Fibroblast of skin of left quadriceps (primary cell): ENCODE data around the gene HOXB6.

Source experiments
- DNase-seq, 2 experiments: peaks; one replicate each; pipeline ENCODE4 v3.0.0-alpha.2; 2013; ENCODE audit warnings: low read depth in 2 of 2

The HOXB6 gene

DNA sequence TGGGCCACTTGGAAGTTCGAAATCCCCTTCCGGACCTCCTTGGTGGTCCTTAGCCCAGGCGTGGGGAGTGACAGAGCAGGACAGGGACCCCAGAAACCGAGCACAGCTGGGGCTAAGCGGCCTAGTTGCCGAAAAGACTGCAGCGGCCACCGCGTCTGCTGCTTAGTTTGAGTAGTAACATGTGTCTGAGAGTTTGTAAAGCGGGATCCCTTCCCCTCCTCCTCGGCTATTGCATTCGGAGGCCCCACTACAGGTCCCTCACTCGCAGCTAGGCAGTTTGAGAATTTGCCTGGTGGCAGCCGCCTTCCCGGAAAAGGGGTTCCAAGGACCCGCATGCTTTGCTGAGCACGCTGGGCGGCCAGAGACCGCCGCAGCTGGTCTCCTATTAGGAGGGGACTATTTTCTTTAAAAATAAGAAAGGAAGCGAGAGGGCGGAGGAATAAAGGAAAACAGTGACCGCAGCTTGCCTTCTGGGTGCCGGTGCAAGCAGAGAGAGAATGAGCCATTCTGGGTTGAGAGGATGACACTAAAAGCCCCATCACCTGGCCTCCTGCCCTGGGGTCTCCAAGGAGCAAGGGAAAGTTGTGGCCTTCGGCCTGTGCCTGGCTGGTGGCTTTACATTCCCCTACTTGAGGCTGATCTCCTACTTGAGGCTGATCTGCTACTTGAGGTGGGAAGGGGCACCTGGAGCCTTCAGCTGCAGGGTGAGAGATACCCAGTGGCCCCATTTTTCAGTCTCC lies 10.1 kb downstream of the HOXB6 start:
- DNase-seq = no peak

DNA sequence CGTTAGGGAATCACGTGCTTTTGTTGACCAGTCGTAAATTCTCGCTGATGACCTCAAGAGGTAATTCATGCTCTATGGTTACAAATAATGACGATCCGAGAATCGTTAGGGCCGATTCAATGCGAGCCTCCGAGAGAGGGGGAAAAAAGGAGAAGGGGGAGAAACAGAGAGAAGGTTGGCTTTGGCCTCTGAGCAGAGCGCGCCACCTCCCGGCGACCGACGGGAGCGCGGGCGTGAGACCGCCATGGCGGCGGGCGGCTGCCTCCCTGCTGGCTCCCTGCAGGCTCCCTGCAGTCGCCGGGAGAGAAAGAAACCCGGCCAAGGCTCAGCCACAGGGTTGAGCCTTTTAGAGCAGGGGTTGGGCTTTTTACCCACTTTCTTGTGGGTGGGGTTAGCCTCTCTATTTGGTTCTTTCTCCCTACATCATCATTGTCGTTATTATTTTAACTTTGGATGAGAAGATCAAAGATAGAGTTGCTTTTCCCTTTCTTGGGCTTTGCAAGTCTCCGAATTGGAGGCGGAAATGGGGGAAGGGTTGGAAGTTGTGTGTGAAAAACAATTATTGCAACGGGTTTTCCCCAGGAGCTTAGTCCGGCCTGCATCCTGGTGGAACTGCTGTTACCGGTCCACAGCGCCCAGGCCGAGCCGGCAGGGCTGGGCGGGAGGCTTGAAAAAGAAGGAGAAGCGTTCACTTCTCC lies 10.8 kb downstream of the HOXB6 start:
- peak; percentile 92 to 94 for DNase-seq

DNA sequence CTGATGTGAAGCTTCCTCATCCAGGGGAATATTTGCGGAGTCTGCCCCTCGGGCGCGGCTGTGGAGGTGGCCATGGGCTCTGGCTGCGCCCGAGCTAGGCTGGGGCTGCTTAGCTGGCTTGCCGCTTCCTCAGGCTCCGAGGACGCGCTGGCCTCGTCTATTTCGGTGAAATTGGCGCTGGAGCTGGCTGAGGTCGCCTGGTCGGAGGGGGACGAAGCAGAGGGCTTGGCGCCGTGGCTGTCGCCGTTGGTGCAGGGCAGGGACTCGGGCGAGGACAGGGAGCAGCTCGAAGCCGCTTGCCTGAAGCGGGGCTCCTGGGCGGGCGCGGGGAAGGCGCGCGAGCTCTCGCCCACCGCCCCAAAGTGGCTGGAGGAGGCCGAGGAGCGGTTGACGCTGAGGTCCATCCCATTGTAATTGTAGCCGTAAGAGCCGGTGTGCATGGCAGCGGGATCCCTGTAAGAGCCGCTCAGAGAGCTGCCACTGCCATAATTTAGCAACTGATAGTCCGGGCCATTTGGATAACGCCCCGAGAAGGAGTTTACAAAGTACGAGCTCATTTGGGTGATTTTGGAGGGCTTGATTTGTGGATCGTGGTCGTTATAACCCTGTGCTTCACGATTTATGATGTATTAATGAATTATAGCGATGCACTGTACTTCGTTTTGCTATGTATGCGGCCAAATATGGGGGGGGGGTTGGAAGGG lies 11.5 kb downstream of the HOXB6 start, which contains the start of gene HOXB5:
Gene HOXB5 (minus strand): TSS at position 654 of the 704 bp plus-strand sequence. CDS start 97 bp downstream, at position 557.
- DNase-seq = no peak

DNA sequence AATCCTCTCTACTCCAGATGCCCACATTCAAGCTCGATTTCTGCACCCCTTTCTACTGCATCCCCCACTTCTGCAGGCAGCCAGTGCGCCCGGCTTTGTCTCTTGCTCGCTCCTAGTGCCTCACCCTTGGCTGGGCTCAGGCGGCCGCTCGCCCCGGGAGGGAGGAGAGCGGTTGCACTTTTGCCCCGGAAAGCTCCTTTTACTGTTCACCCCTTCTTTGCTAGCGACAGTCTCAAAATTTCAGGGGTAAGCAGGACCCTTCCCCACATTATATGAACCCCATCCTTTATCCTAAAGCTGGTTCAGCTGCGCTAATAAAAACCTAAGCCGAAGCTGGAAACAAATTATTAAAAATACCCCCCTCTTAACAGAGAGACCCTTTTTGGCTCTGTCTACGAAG lies 12.2 kb downstream of the HOXB6 start:
- no peak for DNase-seq

DNA sequence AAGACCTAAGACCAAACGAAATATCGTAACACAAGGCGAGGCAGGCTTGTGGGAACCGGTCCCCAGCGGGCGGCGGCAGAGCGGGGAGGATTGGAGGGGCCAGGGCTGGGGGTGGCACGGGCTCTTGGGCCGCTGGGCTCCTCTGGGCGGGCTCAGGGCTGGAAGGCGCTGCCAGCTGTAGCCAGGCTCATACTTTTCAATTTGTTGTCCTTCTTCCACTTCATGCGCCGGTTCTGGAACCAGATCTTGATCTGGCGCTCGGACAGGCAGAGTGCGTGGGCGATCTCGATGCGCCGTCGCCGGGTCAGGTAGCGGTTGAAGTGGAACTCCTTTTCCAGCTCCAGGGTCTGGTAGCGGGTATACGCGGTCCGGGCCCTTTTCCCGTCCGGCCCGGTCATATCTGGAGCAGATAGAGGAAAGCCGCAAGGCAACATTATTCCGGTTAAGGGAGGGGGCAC lies 12.7 kb downstream of the HOXB6 start:
- no peak for DNase-seq

DNA sequence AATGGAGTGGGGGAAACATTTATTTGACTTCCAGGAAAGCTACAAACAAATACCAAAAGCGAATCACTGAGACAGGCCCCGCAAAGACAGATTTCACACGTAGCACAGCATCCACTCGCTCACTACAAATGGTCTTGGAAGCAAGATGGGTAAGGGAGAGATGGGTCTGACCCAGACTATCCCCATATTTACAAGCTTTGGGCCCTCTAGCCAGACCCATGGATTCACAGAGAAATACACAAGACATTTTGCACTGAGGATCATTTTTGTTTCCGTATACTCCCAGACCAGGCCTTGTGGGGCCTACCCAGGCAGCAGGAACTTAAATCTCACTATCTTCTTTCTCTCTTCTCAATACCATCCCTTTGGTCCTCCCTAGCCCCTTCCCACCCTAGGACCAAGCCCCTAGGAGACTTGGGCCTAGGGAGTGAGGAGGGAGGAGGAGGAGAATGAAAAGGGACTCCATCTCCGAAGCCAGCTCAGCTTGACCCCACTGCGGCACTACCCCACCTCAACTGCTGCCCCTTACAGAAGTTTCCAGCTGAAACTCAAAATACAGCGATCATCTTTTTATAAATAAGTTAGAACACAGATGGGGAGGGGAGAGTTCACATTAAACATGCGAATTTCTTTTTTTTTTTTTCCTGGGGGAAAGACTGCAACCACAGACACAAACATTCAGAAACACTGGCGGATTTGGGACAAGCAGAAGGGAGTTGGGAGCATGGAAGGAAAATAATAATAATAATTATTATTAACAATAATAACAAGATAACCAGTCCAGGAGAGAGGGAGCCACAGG lies 13.3 kb downstream of the HOXB6 start:
- DNase-seq = no peak

DNA sequence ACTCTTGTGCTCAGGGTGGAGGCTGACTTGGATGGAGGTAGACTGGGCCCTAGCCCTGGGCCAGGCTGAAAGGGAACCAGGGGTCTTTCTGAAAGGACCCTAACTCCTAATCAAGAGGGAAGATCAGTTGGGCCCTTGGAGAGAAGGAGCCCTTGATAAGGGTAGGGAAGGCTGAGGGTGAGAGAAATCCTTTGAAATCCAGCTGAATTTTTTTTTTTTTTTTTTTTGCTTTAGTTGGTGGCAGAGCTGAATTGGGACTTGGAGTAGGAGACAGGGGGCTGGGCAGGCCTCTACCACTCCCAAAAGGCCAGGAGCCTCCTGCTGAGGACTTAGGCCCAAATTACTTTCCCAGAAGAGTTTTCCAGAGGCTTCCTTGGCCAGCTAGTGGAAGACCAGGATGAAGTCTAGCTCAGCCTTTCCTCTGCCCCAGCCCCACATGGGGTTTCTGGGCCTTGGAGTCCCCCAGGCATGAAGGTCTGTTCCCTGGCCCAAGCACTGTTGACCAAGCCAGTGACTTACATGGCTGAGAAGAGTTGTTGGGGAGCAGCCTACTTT lies 14.1 kb downstream of the HOXB6 start:
- DNase-seq = no peak

DNA sequence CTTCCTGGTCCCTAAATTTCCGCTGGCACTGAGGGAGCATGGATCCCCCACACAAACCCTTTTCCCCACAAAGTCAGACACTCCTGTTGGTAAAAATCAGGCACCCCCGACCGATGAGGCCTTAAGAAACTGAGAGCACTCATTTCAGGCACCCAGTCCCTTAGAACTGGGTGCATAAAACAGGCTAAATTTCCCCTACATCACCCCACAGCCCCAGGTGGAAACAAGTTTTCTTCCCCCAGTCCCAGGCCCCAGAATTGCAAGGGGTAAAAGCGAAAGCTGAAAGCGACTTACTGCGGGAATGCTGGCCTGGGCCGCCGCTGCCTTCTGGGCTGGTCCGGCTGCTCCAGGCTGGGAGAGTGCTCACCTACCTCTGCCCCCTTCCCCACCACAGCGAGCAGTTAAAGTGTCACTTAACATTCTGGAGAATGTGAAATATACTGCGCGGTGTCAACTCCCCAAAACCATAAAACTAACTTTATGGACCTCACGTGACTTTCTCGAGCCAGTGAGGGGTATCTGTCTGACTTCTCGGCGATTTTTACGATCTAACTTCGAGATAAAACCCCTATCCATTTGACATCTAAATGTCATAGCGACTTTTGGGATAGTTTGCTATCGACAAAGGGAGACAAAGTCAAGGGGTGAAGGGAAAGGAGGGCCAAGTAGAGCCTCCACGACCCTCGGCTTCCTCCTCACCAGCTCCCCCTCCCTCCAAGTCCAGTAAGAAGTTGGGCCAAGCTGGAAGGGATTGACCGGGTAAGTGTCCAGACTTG lies 14.8 kb downstream of the HOXB6 start, which contains the start of gene HOXB3:
Gene HOXB3 (minus strand): TSS at position 411 of the 776 bp plus-strand sequence. CDS start 37,767 bp downstream, outside the sequence.
- peak in 1 of 2 experiments; percentile 76 for DNase-seq

DNA sequence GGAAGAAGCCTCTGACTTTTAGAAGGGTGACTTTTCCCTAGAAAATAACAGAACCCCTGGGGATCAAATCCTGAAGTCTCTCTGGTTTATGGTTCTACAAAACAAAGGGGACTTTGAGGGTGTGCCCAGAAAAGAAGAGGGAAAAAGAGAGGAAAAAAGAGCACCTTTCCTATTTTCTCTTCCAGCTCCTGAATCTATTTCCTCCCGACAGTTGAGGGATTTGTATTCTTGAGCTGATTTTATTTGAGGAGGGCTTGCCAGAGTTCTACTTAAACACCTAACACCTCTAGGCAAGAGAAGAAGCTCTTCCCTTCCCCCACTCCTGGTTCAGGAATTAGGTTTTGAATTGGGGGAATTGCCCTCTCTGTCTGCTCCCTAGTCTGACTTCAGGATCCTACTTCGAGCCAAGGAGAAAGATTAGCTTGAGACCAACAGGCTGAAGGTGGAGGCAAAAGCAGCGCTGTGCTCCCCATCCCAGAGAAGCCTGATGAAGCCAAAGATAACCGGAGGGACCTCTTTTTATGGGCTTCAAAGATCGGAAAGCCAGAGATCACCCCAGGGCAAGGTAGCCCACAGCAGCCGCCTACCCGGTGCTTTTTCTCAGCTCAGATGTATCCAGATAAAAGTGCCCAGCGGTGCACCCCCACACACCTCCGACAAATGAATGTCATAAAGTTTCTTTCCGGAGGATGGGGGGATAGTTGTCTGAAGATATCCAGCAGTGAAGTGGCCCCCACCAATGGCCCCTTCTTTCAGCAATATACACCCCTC lies 15.5 kb downstream of the HOXB6 start:
- DNase-seq = no peak

DNA sequence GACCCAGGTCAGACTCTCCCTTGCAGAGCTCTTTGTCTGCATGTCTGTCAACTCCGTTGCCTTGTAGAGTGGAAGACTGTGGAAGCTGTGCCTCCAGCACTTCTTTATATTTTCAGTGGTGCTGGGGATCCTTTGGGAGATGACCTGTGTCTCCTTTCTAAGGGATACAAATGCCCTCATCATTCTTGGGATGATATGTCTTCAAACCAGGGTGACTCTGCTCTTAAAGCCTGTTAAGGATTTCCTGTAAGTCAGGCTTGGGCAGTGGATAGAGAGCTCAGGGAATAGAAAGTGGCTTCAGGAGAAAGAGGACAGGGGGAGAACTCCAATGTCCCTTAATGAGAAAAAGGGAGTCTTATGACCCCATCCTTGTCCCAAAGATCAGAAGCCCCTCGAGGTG lies 16.3 kb downstream of the HOXB6 start:
- DNase-seq = no peak

DNA sequence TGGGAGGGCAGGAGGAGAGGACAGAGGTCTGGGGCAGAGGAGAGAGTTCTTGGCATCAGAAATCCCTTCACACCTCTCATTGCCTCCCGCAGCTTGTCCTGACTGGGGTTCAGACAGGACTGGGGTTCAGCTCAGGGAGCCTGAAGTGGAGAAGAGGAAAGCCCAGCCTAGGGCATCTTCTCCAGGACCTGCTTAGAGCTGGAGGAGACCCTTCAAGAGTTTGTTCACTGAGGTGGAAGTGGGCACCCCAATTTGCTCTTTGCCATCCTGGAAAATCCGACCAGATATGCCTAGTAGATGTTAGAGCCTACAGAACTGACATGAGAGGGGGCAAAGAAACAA lies 16.7 kb downstream of the HOXB6 start:
- no peak for DNase-seq

DNA sequence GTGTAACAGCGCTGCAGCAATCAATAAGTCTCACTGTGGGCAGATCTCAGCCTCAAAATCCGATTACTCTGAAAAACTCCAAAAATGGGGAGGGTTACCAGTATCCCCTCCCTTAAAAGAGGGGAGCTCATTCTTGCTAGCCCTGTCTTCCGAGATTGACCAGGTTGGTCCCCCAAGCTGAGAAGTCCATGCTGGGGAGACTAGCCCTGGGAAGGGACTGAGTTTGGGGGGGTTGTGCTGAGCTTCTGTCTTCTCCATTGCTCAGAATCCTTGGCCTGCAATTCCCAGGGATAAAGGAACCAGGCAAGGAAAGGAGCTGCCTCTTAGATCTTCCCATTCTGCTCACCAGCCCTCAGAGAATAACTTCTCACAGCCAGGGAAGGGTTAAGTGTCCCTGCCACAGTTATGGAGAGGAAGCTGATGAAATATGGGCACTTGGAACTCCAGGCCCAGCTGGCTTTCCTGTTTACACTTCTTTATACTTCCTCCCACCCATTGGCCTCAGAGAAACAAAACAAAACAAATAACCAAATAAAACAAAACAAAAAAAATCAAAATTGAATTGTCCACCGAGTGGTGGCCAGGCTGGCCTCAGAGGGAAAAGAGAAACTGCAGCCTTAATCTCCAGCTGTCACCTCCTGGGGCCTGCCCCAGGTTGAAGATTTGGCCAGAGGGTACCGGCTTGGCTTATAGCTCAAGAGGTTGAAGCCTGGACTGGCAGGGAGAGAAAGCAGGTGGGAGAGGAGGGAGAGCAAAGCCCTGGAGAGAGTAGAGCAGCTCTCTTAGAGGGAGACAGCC lies 17.3 kb downstream of the HOXB6 start:
- no peak for DNase-seq

DNA sequence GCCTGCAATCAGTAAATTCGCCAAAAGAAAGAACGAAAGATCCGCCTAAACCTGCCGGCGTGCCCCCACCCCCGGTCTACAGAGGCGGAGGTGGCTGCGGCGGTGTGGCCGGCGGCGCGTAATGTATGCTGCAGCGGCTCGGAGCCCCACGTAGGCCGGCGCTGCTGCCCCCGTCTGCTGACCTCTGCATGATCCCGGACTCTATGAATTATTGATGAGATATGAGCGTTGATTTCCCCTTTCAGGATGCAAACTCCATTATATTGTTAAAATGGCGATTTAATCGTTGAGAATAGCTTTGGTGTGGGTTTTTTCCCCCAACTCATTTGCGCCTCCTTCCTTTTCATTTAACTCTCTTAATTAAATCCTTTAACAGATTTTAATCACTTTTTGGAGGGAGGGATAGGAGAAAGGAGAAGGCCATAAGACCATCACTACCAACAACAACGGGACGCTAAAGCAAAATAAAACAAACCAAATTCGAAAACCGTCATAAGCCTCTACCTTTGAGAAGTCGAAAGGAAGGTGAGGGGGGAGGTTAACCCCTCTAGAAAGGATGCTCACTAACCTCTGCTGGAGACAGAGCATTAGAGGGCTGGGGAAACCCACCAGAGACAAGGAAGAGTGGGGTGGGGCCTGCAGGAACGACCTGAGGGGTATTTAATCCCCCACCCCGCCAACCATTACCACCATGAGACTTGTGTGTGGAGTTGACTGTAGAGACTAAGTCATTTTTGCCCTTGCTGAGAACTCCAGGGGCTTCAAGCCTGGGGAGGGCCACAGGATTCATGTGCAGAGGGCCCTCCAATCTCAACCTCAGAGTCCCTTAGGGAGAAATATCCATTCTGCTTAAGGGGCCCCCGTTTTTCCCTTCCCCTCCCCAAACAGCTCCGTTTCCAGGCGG lies 18.2 kb downstream of the HOXB6 start:
- DNase-seq = no peak

DNA sequence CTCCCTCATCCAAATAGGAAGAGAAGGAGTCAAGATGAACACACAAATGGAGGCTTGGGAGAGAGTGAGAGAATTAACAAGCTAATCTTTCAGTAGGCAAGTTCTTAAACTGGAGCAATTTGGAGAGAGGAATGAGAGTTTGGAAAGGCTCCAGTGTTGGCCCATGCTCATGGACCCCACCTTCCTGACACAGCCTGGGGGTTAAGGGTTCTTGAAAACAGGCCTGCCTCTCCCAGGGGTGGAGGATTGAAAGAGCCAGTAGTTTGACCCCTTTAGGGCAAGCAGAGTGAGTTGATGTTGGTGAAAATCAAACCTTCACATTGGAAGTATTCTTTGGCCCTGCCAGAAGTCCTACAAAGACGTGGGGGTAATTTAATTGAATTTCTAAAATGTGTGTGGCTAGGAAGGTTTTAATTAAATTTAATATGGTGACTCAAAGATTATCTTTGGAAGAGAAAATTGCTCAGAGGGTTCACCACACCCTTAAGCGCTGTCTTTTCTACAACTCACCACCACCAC lies 20.5 kb downstream of the HOXB6 start:
- DNase-seq = peak in 1 of 2 experiments; percentile 55

DNA sequence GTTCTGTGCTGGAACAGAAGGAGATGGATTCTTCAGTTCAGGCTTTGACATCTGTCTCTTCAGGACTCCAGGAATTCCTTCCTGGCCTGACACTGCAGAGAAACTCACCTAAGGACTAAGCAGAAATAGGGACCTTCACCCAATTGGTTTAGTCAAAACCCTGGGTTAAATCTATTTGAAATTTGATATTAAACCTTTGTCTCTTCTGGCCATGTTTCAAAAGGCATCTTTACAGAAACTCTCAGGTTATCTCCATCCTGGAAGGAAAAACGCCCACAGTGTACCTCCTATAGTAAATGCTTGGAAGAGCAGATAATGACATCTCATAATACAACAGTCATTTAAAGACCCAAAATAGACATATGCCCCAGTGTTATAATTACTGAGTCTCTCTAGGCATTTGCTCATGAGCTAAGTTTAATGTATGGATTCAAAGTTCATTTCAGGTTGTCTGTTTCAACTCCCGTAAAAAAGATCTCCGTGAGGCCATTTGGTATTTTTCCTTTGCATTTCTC lies 21.0 kb downstream of the HOXB6 start:
- no peak for DNase-seq

DNA sequence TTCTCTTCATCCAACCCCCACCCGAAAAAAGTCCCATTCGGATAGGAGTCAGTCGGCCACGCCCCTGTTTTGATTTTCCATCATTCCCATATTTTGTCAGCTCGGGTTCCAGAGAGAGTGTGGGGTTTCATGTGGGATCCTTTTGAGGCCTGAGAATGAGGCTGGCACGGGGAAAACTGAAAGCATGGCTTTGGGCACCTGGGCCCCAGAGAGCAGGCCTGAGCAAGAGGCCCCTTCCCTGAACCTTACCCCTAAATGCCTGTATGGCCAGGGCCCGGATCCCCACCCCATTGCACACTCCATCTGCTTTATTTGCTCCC lies 22.1 kb downstream of the HOXB6 start:
- DNase-seq = no peak

DNA sequence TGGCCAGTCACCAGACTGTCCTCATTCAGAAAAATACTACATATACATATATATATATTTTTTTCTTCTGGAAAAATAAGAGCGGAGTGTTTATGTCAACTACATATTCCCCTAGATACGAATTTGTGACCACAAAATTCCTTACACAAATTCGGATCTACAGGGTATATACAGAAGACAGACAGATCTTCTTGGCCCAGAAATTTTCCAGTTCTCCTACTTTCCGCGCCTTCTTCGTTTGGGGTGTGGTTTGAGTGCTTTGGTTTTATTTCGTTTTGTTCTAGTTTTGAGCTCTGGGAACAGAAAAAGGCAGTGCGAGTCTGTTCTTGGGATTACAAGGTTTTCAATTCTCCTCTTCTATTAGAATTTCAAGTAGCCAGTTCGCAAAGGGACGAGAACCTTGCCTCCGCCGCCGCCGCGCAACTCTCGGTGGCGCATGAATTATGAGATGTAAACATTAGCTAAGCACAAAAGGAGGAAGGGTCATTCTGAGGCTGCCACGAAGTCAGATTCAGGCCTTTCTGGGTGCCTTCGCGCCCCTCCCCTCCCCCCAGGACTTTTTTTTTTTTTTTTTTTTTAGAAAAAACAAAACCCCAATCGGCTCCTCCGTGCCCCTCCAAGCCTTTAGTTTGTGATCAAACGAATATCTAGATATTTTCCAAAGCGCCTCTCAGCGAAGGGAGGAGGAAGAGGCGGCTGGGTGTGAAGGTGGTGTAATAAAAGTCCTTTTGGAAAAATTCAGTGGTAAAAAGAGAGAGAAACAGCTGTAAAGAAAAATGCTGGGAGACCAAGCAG lies 24.8 kb downstream of the HOXB6 start:
- DNase-seq = no peak
